B cell (primary cell): ENCODE data around the gene TBX4. TPM values are rescaled to one million over a fixed set of nuclear protein-coding genes. Genes with fewer than 3 reads are reported as not detected.

Experiments used
- ATAC-seq: fragments of 200-7000 bp; cut with Tn5 transposase; one replicate; pipeline ENCODE4 v1.10.0; 2021; ENCODE audit warnings: low read depth, mild to moderate bottlenecking, moderate number of reproducible peaks, moderate library complexity
- CTCF ChIA-PET: fragments of 350-600 bp; sonication (Branson Sonifier 250); formaldehyde crosslinking; loops from one replicate; lab custom pipeline; 2021; ENCODE audit warnings: antibody characterized with exemption, inconsistent platforms; lab: Charles Lee
- POLR2A ChIA-PET: fragments of 350-600 bp; sonication (Branson Sonifier 250); formaldehyde crosslinking; loops from one replicate; lab custom pipeline; 2021; ENCODE audit warnings: antibody characterized with exemption; lab: Charles Lee
- DNase-seq: peaks from one replicate; pipeline ENCODE4 v3.0.0; 2013
- H2AFZ ChIP-seq: 2 replicates; pipeline ENCODE4 v1.6.1; 2012; ENCODE audit warnings: mild to moderate bottlenecking, low read depth, low read length; ENCODE audit not compliant: insufficient read depth, poor library complexity, severe bottlenecking
- H3K27ac ChIP-seq, 2 donors: 1 replicate in 1 of 2; 2 replicates in 1 of 2; pipeline ENCODE4 v1.5.1; 2012 to 2013; ENCODE audit warnings: low read length in 2 of 2, mild to moderate bottlenecking in 2 of 2, moderate library complexity in 1 of 2
- H3K27me3 ChIP-seq, 4 experiments: fragments of 200-600 bp in 1 of 4; sonication (generic) in 1 of 4; replicated peaks in 1 of 4; 1 replicate in 2 of 4; 2 replicates in 2 of 4; pipeline versions ENCODE4 v1.6.1 to v1.7.0; 2013 to 2016; ENCODE audit warnings: low read length in 3 of 4, mild to moderate bottlenecking in 2 of 4, mixed read lengths in 1 of 4, moderate library complexity in 1 of 4; ENCODE audit not compliant: insufficient read depth in 4 of 4, control insufficient read depth in 3 of 4; ENCODE audit errors: control extremely low read depth in 1 of 4
- H3K36me3 ChIP-seq, 2 experiments: replicated peaks in 1 of 2; 1 replicate in 1 of 2; 2 replicates in 1 of 2; pipeline versions ENCODE4 v1.6.1 to v1.7.1; 2013; ENCODE audit warnings: low read length in 1 of 2; ENCODE audit not compliant: insufficient read depth in 2 of 2, control insufficient read depth in 1 of 2; ENCODE audit errors: control extremely low read depth in 1 of 2, extremely low read depth in 1 of 2
- H3K4me1 ChIP-seq, 2 donors: fragments of 200-600 bp in 1 of 2; sonication (generic) in 1 of 2; 1 replicate in 1 of 2; 2 replicates in 1 of 2; pipeline versions ENCODE4 v1.5.1 to v1.6.1; 2013 to 2017; ENCODE audit warnings: low read length in 2 of 2; ENCODE audit not compliant: control insufficient read depth in 2 of 2, insufficient read depth in 2 of 2
- H3K4me2 ChIP-seq: replicated peaks from 2 replicates; pipeline ENCODE3; 2012; ENCODE audit warnings: mild to moderate bottlenecking, low read depth, low read length; ENCODE audit not compliant: poor library complexity, severe bottlenecking
- H3K4me3 ChIP-seq, 5 experiments: fragments of 200-600 bp in 1 of 5; sonication (generic) in 1 of 5; 1 replicate in 3 of 5; 2 replicates in 2 of 5; pipeline versions ENCODE4 v1.5.1 to v1.7.0; 2011 to 2016; ENCODE audit warnings: low read length in 4 of 5, mild to moderate bottlenecking in 4 of 5, low read depth in 2 of 5, control low read depth in 1 of 5, moderate library complexity in 1 of 5; ENCODE audit not compliant: insufficient read depth in 1 of 5; ENCODE audit errors: control extremely low read depth in 1 of 5, extremely low read depth in 1 of 5
- H3K79me2 ChIP-seq: fragments of 200-600 bp; sonication (generic); one replicate; pipeline ENCODE4 v1.6.0; 2016; ENCODE audit warnings: low read length; ENCODE audit not compliant: control insufficient read depth, insufficient read depth
- H3K9ac ChIP-seq: fragments of 200-600 bp; sonication (generic); 2 replicates; pipeline ENCODE4 v1.6.1; 2017; ENCODE audit warnings: mild to moderate bottlenecking, low read length, moderate library complexity
- H3K9me3 ChIP-seq, 3 donors: one replicate each; pipeline versions ENCODE4 v1.6.1 to v1.7.1; 2013; ENCODE audit warnings: low read length in 2 of 3; ENCODE audit not compliant: control insufficient read depth in 2 of 3, insufficient read depth in 1 of 3; ENCODE audit errors: control extremely low read depth in 1 of 3
- H4K20me1 ChIP-seq: 2 replicates; pipeline ENCODE4 v1.6.0; 2012; ENCODE audit warnings: mild to moderate bottlenecking, low read length; ENCODE audit not compliant: insufficient read depth, control insufficient read depth, poor library complexity, severe bottlenecking
- H3K27ac Mint-ChIP-seq: one replicate; pipeline ENCODE4 v1.8.0; 2021; ENCODE audit warnings: mixed read lengths
- H3K27me3 Mint-ChIP-seq: one replicate; pipeline ENCODE4 v1.8.0; 2021; ENCODE audit warnings: mixed read lengths
- H3K4me1 Mint-ChIP-seq: one replicate; pipeline ENCODE4 v1.8.0; 2021; ENCODE audit warnings: mixed read lengths
- H3K4me3 Mint-ChIP-seq: one replicate; pipeline ENCODE4 v1.8.0; 2021; ENCODE audit warnings: mixed read lengths
- H3K9me3 Mint-ChIP-seq: one replicate; pipeline ENCODE4 v1.8.0; 2022; ENCODE audit warnings: mixed read lengths; ENCODE audit not compliant: insufficient read depth
- EZH2 ChIP-seq: IDR thresholded peaks from 2 replicates; pipeline ENCODE4 v1.6.1; 2012; ENCODE audit warnings: borderline replicate concordance, low read depth, mild to moderate bottlenecking, moderate library complexity, low read length; ENCODE audit not compliant: insufficient read depth, poor library complexity, severe bottlenecking
- WGBS: methylation state at CpG from one replicate; pipeline ENCODE4 v1.1.5; 2013; ENCODE audit warnings: missing lambda C conversion rate; ENCODE audit not compliant: insufficient coverage; 5-methylcytosine and 5-hydroxymethylcytosine counted together
- intact Hi-C: fragments of 100-400 bp; cut with micrococcal nuclease; formaldehyde crosslinking; loops from one replicate; pipeline ENCODE4 v1.10.0; 2022
- polyA plus RNA-seq: library from polyadenylated mRNA; depleted of rRNA; stranded (reverse); fragments of >200 nt; gene quantifications from 2 replicates; pipeline ENCODE4 v1.2.3, GENCODE V29; 2012
- total RNA-seq, 2 donors: library from RNA; stranded (reverse); fragments of 120-200 nt in 1 of 2; gene quantifications; 1 replicate in 1 of 2; 2 replicates in 1 of 2; pipeline versions ENCODE4 v1.2.3 to v1.2.4, GENCODE V29; 2013 to 2022
- TF ChIP-seq, protein P1 (sequence below): fragments of 200-600 bp; IDR thresholded peaks from one replicate; pipeline ENCODE4 v1.8.0; 2022; ENCODE audit warnings: antibody characterized with exemption, mild to moderate bottlenecking

TBX4 gene
- total and polyA plus RNA-seq, 2 donors (not counting 1 experiment from before 2014, with no cell fraction given) = not detected

DNA sequence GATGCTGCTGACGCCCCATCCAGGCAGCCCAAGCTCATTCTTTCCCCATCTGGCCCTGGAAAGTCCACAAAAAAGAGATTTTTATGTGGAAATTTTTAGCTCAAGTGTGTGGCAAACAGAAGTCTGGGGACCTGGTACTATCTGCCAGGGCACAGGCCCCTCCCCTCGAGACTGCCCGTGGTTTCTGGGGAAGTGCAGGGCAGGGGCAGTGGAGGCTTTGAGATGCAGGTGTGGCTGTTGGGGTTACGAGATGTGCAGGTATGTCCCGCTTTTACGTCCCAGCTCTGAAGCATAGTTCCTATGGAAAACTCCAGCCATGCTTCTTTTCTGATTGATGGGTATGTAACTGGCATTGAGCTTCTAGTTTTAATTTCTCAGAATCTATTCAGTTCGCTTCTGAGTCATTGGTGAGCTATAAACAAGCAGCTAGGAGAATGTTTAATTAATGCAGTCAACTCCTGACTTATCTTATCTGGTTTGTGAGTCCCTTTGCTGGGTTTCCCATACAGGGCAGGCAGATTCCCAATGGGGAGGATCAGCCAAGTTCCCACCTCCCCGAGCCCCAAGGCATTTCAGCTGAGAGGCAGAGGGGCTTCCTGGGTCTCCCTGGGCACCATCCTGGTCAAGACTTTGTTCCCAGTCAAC lies 16.2 kb downstream of the TBX4 start:
- Histone ChIP-seq H3K4me2 (peak overlapping the region; percentile 28), H3K4me1 (peaks cover 0 to 8% of the 10 kb centered on the region in 2 donors), H3K27me3 (peaks cover 0 to 5% (median 2%) of the 10 kb centered on the region in 4 experiments), H3K36me3 (no peaks in the 10 kb centered on the region), H3K79me2 (no peaks in the 10 kb centered on the region), H3K4me3 (no peak overlapping the region), H3K27ac (no peak overlapping the region), H3K9ac (no peak overlapping the region), H4K20me1 (no peaks in the 10 kb centered on the region), H3K9me3 (no peaks in the 10 kb centered on the region), H2AFZ (peak overlapping the region; percentile 50)
- POLR2A ChIA-PET = no interaction called here
- no peak overlapping the region for H3K27ac Mint-ChIP-seq
- peaks cover 7% of the 10 kb centered on the region for H3K4me1 Mint-ChIP-seq
- intact Hi-C loops = no loop called here
- H3K4me3 Mint-ChIP-seq = no peak overlapping the region
- DNase-seq (no peak), ATAC-seq (no peak)
- no peaks in the 10 kb centered on the region for H3K9me3 Mint-ChIP-seq
- WGBS = 68% methylated on average over 6 of the region's 8 CpGs
- TF ChIP-seq, protein P1, sequence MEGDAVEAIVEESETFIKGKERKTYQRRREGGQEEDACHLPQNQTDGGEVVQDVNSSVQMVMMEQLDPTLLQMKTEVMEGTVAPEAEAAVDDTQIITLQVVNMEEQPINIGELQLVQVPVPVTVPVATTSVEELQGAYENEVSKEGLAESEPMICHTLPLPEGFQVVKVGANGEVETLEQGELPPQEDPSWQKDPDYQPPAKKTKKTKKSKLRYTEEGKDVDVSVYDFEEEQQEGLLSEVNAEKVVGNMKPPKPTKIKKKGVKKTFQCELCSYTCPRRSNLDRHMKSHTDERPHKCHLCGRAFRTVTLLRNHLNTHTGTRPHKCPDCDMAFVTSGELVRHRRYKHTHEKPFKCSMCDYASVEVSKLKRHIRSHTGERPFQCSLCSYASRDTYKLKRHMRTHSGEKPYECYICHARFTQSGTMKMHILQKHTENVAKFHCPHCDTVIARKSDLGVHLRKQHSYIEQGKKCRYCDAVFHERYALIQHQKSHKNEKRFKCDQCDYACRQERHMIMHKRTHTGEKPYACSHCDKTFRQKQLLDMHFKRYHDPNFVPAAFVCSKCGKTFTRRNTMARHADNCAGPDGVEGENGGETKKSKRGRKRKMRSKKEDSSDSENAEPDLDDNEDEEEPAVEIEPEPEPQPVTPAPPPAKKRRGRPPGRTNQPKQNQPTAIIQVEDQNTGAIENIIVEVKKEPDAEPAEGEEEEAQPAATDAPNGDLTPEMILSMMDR = no peak
- TF ChIP-seq EZH2 = no peak
- peaks cover 24% of the 10 kb centered on the region for H3K27me3 Mint-ChIP-seq
- CTCF ChIA-PET = interaction anchor here (0.8 kb wide), 1 partner anchor 604 kb away, joined by 4 read pairs; no protein-coding TSS in a partner anchor

DNA sequence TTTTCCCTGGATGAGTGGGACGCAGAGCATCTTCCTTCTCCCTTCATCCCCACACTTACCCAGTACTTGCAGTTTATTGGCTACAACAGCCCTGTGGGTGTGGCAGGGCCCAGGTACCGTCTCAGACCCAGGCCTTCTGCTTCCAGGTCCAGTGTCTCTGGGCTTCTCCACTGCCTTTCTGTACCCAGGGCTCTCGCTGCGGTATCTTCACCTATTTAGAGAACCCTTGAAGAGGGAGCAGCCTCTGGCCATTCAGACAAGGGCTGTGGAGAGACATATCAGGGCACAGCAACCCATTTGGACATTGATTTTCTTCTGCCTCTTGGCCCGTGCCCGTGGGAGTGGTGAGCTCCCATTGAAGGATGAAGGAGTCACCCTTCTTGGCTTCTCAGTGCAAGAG lies 17.3 kb downstream of the TBX4 start:
- H3K36me3 ChIP-seq = no peaks in the 10 kb centered on the region
- no peaks in the 10 kb centered on the region for H4K20me1 ChIP-seq
- Mint-ChIP-seq H3K27ac (no peak overlapping the region), H3K27me3 (peaks cover 28% of the 10 kb centered on the region), H3K4me3 (no peak overlapping the region), H3K4me1 (peaks cover 7% of the 10 kb centered on the region), H3K9me3 (no peaks in the 10 kb centered on the region)
- no peak overlapping the region for H3K4me2 ChIP-seq
- no peak for ATAC-seq
- 90% methylated on average over 6 of the region's 6 CpGs for WGBS
- H3K9ac ChIP-seq = no peak overlapping the region
- ChIA-PET POLR2A (no interaction called here), CTCF (no interaction called here)
- H3K27me3 ChIP-seq = peaks cover 0 to 4% (median 1%) of the 10 kb centered on the region in 4 experiments
- intact Hi-C loops = no loop called here
- H3K79me2 ChIP-seq = no peaks in the 10 kb centered on the region
- no peak overlapping the region for H2AFZ ChIP-seq
- H3K27ac ChIP-seq = no peak overlapping the region
- H3K4me1 ChIP-seq = peaks cover 0 to 8% of the 10 kb centered on the region in 2 donors
- no peak overlapping the region for H3K4me3 ChIP-seq
- TF ChIP-seq EZH2 = no peak
- TF ChIP-seq, protein P1 = no peak
- H3K9me3 ChIP-seq = no peaks in the 10 kb centered on the region
- DNase-seq = no peak
